ENCODE results near the gene F8A2. TPM values are rescaled to one million over a fixed set of nuclear protein-coding genes. Genes with fewer than 3 reads are reported as not detected.

F8A2 gene
- total RNA-seq, 1 experiment from 2014 or later: not detected

GRCh38 chrX:155333544-155334100 lies 48.3 kb upstream of the F8A2 start:
- no peak overlapping the region for H2BK5ac ChIP-seq (ENCODE audit: insufficient read length, low read length)
- H3K9me3 ChIP-seq (ENCODE audit: control insufficient read depth, low read depth, low read length): no peaks in the 10 kb centered on the region
- no peak overlapping the region for H3K18ac ChIP-seq (ENCODE audit: insufficient read length, low read depth, low read length)
- no peak overlapping the region for H4K8ac ChIP-seq (replicated peaks; ENCODE audit: insufficient read length, low read depth, low read length)
- no peak overlapping the region for H3K9ac ChIP-seq (ENCODE audit: extremely low read depth, insufficient read length, low read length)
- H3K27ac Mint-ChIP-seq: no peak overlapping the region
- H4K20me1 ChIP-seq (ENCODE audit: control insufficient read depth, insufficient read depth, insufficient read length): no peaks in the 10 kb centered on the region
- no peak overlapping the region for H2AFZ ChIP-seq (ENCODE audit: low read length)
- WGBS (ENCODE audit: extremely low coverage, insufficient read length, low lambda C conversion rate): no CpG with 5 or more reads among the region's 2 CpGs
- H3K36me3 Mint-ChIP-seq (ENCODE audit: insufficient read depth in 1 of 3, low read depth in 3 of 3): no peaks in the 10 kb centered on the region
- H2BK120ac ChIP-seq (ENCODE audit: low read depth, low read length, poor library complexity, severe bottlenecking): no peak overlapping the region
- no peak overlapping the region for H3K4me2 ChIP-seq (ENCODE audit: insufficient read depth, insufficient read length, low read length)
- no peak overlapping the region for H4K5ac ChIP-seq (ENCODE audit: insufficient read length, low read depth, low read length)
- DNase-seq: no peak
- no peaks in the 10 kb centered on the region for H3K4me1 Mint-ChIP-seq
- no peak overlapping the region for H3K23ac ChIP-seq (ENCODE audit: insufficient read length, low read depth, low read length)
- H3K4me1 ChIP-seq (ENCODE audit: insufficient read depth, low read length): no peaks in the 10 kb centered on the region
- H3T11ph ChIP-seq (ENCODE audit: low read length): no peak overlapping the region
- no peak overlapping the region for H3K4ac ChIP-seq (ENCODE audit: low read depth, low read length)
- no peaks in the 10 kb centered on the region for H3K23me2 ChIP-seq (ENCODE audit: insufficient read length, low read depth, low read length, poor library complexity, severe bottlenecking)
- no peaks in the 10 kb centered on the region for H3K79me1 ChIP-seq (ENCODE audit: insufficient read depth, low read depth, low read length, poor library complexity, severe bottlenecking)
- no peak overlapping the region for H3K56ac ChIP-seq (ENCODE audit: insufficient read length, low read depth, low read length)
- peaks cover 2% of the 10 kb centered on the region for H3K27me3 Mint-ChIP-seq (ENCODE audit: low read depth)
- no peak overlapping the region for H3K14ac ChIP-seq (ENCODE audit: insufficient read depth, low read length)
- no peak overlapping the region for H3K27ac ChIP-seq (ENCODE audit: insufficient read length, low read depth, low read length)
- no peak for TF ChIP-seq CTCF (conservative IDR thresholded peaks at IDR 0.05)
- no peaks in the 10 kb centered on the region for H3K79me2 ChIP-seq (ENCODE audit: insufficient read depth, low read length)
- H2AK5ac ChIP-seq (ENCODE audit: insufficient read length, low read length): no peak overlapping the region
- no peak overlapping the region for H3K4me3 Mint-ChIP-seq
- no peak overlapping the region for H2BK12ac ChIP-seq (ENCODE audit: insufficient read length, low read depth, low read length)
- peaks cover 36 to 39% of the 10 kb centered on the region in 2 experiments for H3K9me3 Mint-ChIP-seq
- H4K91ac ChIP-seq (ENCODE audit: insufficient read length, low read depth, low read length): no peak overlapping the region
- no peaks in the 10 kb centered on the region for H3K27me3 ChIP-seq (ENCODE audit: insufficient read depth, low read length)
- H2BK20ac ChIP-seq (ENCODE audit: low read depth, low read length, poor library complexity, severe bottlenecking): no peak overlapping the region
- H2BK15ac ChIP-seq (ENCODE audit: low read depth, low read length): no peak overlapping the region

Data from H9 (cell line).